HCT116 (cell line): ENCODE data around the gene CADPS2. TPM values are rescaled to one million over a fixed set of nuclear protein-coding genes. Genes with fewer than 3 reads are reported as not detected.

Experiments
- ATAC-seq: fragments of 200-7000 bp; cut with Tn5 transposase; 2 replicates; pipeline ENCODE4 v1.9.1; 2020; ENCODE audit warnings: mild to moderate bottlenecking, moderate library complexity
- BruUV-seq: library from RNA; stranded (reverse); fragments of 400-500 nt; replicated peaks from 2 replicates; lab custom pipeline; 2021; lab: Mats Ljungman, UMichigan
- CTCF ChIA-PET: fragments of 300-600 bp; sonication (Branson Sonifier 250); formaldehyde crosslinking; loops from one replicate; lab custom pipeline; 2021; ENCODE audit warnings: antibody characterized with exemption; lab: Charles Lee
- POLR2A ChIA-PET: fragments of 300-600, 350-600 bp; sonication (Branson Sonifier 250); formaldehyde crosslinking; loops from one replicate; lab custom pipeline; 2021; ENCODE audit warnings: antibody characterized with exemption; lab: Charles Lee
- RAD21 ChIA-PET, 2 experiments: fragments of 300-600 bp; sonication (Branson Sonifier 250); formaldehyde crosslinking; loops; one replicate each; lab custom pipeline; 2023; ENCODE audit warnings: low total read pairs in 2 of 2; ENCODE audit not compliant: uncharacterized antibody in 2 of 2, unreplicated experiment in 2 of 2, low non-redundant PET in 1 of 2; lab: Charles Lee
- DNase-seq: peaks from one replicate; pipeline ENCODE4 v3.0.0-alpha.2; 2010; ENCODE audit warnings: low read depth, low spot score
- H2AFZ ChIP-seq: fragments of 200-600 bp; shearing (Covaris generic), sonication (generic); 2 replicates; pipeline ENCODE4 v1.6.1; 2017; ENCODE audit warnings: low read depth, mixed run types, mixed read lengths, antibody characterized with exemption, low read length; ENCODE audit not compliant: poor library complexity, severe bottlenecking
- H3K27ac ChIP-seq: 2 replicates; pipeline ENCODE4 v1.5.1; 2012; ENCODE audit warnings: low read depth, low read length
- H3K27me3 ChIP-seq: fragments of 200-600 bp; sonication (generic); 2 replicates; pipeline ENCODE4 v1.6.1; 2016; ENCODE audit warnings: mixed run types, low read length, mixed read lengths; ENCODE audit not compliant: insufficient read depth
- H3K36me3 ChIP-seq, 2 experiments: fragments of 200-500 bp in 1 of 2; fragments of 200-600 bp in 1 of 2; sonication (Bioruptor generic) in 1 of 2; sonication (generic) in 1 of 2; 2 replicates each; pipeline versions ENCODE4 v1.5.1 to v1.6.1; 2014 to 2016; ENCODE audit warnings: low read length in 2 of 2, inconsistent platforms in 1 of 2, mixed read lengths in 1 of 2, mixed run types in 1 of 2; ENCODE audit not compliant: insufficient read depth in 2 of 2, control insufficient read depth in 1 of 2
- H3K4me1 ChIP-seq, 2 experiments: fragments of 200-600 bp in 1 of 2; sonication (generic) in 1 of 2; 2 replicates each; pipeline versions ENCODE4 v1.5.1 to v1.6.1; 2012 to 2017; ENCODE audit warnings: low read length in 2 of 2, inconsistent platforms in 1 of 2, mild to moderate bottlenecking in 1 of 2, mixed read lengths in 1 of 2, mixed run types in 1 of 2, moderate library complexity in 1 of 2; ENCODE audit not compliant: insufficient read depth in 2 of 2, control insufficient read depth in 1 of 2
- H3K4me2 ChIP-seq: fragments of 200-600 bp; sonication (generic); 2 replicates; pipeline ENCODE4 v1.6.1; 2017; ENCODE audit warnings: mixed run types, low read length, mixed read lengths
- H3K4me3 ChIP-seq, 2 experiments: fragments of 200-600 bp in 1 of 2; sonication (generic) in 1 of 2; replicated peaks in 1 of 2; 2 replicates each; pipeline ENCODE4 v1.5.1; 2011 to 2016; ENCODE audit warnings: low read length in 2 of 2, control low read depth in 1 of 2, low read depth in 1 of 2, mild to moderate bottlenecking in 1 of 2, mixed read lengths in 1 of 2, mixed run types in 1 of 2
- H3K79me2 ChIP-seq: fragments of 200-600 bp; sonication (generic); 2 replicates; pipeline ENCODE4 v1.6.1; 2017; ENCODE audit warnings: mild to moderate bottlenecking, mixed run types, low read length, moderate library complexity, mixed read lengths; ENCODE audit not compliant: insufficient read depth
- H3K9ac ChIP-seq: fragments of 200-600 bp; sonication (generic); 2 replicates; pipeline ENCODE4 v1.6.1; 2016; ENCODE audit warnings: low read length, mixed read lengths
- H3K9me2 ChIP-seq: fragments of 200-600 bp; sonication (generic), shearing (Covaris generic); 2 replicates; pipeline ENCODE4 v1.6.1; 2017; ENCODE audit warnings: mixed run types, mild to moderate bottlenecking, moderate library complexity; ENCODE audit not compliant: insufficient read depth
- H3K9me3 ChIP-seq, 2 experiments: fragments of 200-500 bp in 1 of 2; fragments of 200-600 bp in 1 of 2; sonication (Bioruptor generic) in 1 of 2; sonication (generic) in 1 of 2; 2 replicates each; pipeline ENCODE4 v1.6.1; 2014 to 2017; ENCODE audit warnings: low read length in 2 of 2, mixed read lengths in 2 of 2, inconsistent platforms in 1 of 2, low read depth in 1 of 2, mild to moderate bottlenecking in 1 of 2, mixed run types in 1 of 2, moderate library complexity in 1 of 2; ENCODE audit not compliant: control insufficient read depth in 1 of 2, insufficient read depth in 1 of 2
- H4K20me1 ChIP-seq: fragments of 200-600 bp; sonication (generic), shearing (Covaris generic); 2 replicates; pipeline ENCODE4 v1.6.1; 2017; ENCODE audit warnings: mixed run types, mild to moderate bottlenecking, moderate library complexity; ENCODE audit not compliant: insufficient read depth
- CBX3 ChIP-seq: IDR thresholded peaks from 2 replicates; pipeline ENCODE4 v1.6.1; 2012; ENCODE audit warnings: low read depth
- CEBPB ChIP-seq: IDR thresholded peaks from 2 replicates; pipeline ENCODE4 v1.6.1; 2012; ENCODE audit warnings: low read depth
- ELF1 ChIP-seq: IDR thresholded peaks from 2 replicates; pipeline ENCODE4 v1.6.1; 2012; ENCODE audit warnings: low read depth, borderline replicate concordance
- EZH2 ChIP-seq: fragments of 200-600 bp; sonication (generic); IDR thresholded peaks from 2 replicates; pipeline ENCODE4 v1.6.1; 2017; ENCODE audit warnings: antibody characterized with exemption, mixed run types
- EZH2phosphoT487 ChIP-seq: fragments of 200-600 bp; IDR thresholded peaks from 2 replicates; pipeline ENCODE4 v1.6.1; 2018; ENCODE audit warnings: antibody characterized with exemption, borderline replicate concordance
- FOSL1 ChIP-seq: IDR thresholded peaks from 2 replicates; pipeline ENCODE4 v1.6.1; 2012; ENCODE audit warnings: low read depth
- JUND ChIP-seq: IDR thresholded peaks from 2 replicates; pipeline ENCODE4 v1.6.1; 2012
- POLR2A ChIP-seq: IDR thresholded peaks from 2 replicates; pipeline ENCODE4 v1.7.0; 2011; ENCODE audit warnings: borderline replicate concordance; ENCODE audit not compliant: insufficient read depth, insufficient read length; ENCODE audit errors: extremely low read depth
- POLR2AphosphoS5 ChIP-seq: IDR thresholded peaks from 2 replicates; pipeline ENCODE4 v1.6.1; 2011; ENCODE audit warnings: mild to moderate bottlenecking, low read depth, low read length, moderate library complexity
- SIN3A ChIP-seq: IDR thresholded peaks from 2 replicates; pipeline ENCODE4 v1.6.1; 2012; ENCODE audit warnings: low read depth
- TCF7L2 ChIP-seq: IDR thresholded peaks from 2 replicates; pipeline ENCODE4 v1.7.0; 2011; ENCODE audit warnings: borderline replicate concordance, inconsistent platforms; ENCODE audit not compliant: insufficient read depth, insufficient read length; ENCODE audit errors: extremely low read depth
- ZFX ChIP-seq: fragments of 450-650 bp; IDR thresholded peaks from 2 replicates; pipeline ENCODE4 v1.6.1; 2017
- ZNF274 ChIP-seq: fragments of 200-500 bp; sonication (Bioruptor generic); IDR thresholded peaks from 2 replicates; pipeline ENCODE4 v1.6.1; 2014; ENCODE audit warnings: mild to moderate bottlenecking, low read depth, low read length, inconsistent platforms
- intact Hi-C: fragments of 100-400 bp; cut with micrococcal nuclease; formaldehyde crosslinking; loops from 2 replicates; pipeline ENCODE4 v1.10.0; 2022
- total RNA-seq: library from RNA; stranded (reverse); gene quantifications from one replicate; pipeline ENCODE4 v1.2.1, GENCODE V29; 2021; ENCODE audit not compliant: unreplicated experiment
- TF ChIP-seq, protein P1 (sequence below): IDR thresholded peaks from 2 replicates; pipeline ENCODE4 v1.6.1; 2012
- TF ChIP-seq, protein P2 (sequence below): IDR thresholded peaks from 2 replicates; pipeline ENCODE4 v1.6.1; 2012
- TF ChIP-seq, protein P3 (sequence below), 3 experiments: fragments of 200-600 bp in 1 of 3; sonication (generic) in 1 of 3; IDR thresholded peaks in 2 of 3; conservative IDR thresholded peaks in 1 of 3; 2 replicates each; pipeline ENCODE4 v1.5.1; 2012 to 2017; ENCODE audit warnings: low read depth in 2 of 3, low read length in 2 of 3, antibody characterized with exemption in 1 of 3, borderline replicate concordance in 1 of 3, control low read depth in 1 of 3, mild to moderate bottlenecking in 1 of 3, mixed read lengths in 1 of 3, mixed run types in 1 of 3, moderate library complexity in 1 of 3; ENCODE audit not compliant: insufficient read depth in 1 of 3
- TF ChIP-seq, protein P4 (sequence below): IDR thresholded peaks from 2 replicates; pipeline ENCODE4 v1.6.1; 2012; ENCODE audit warnings: low read depth

CADPS2 gene
- total RNA-seq, 1 experiment from 2014 or later = 7.5 TPM

DNA sequence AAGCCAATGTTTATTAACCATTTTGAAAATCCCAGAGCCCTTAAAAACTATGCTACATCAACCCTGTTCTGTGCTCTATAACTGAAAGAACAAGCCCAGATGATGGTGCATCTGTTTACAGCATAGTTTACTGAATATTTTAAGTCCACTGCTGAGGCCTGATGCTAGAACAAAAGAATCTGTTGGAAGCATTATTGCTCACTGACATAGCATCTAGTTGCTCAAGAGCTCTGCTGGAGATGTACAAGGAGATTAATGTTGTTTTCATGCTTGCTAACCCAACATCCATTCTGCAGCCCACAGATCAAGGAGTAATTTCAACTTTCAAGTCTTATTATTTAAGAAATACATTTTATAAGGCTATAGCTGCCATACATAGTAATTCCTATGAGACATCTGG is 400.4 kb downstream of the CADPS2 start:
- H3K27ac ChIP-seq = no peak overlapping the region
- no peaks in the 10 kb centered on the region for H3K9me2 ChIP-seq
- no peaks in the 10 kb centered on the region for H3K27me3 ChIP-seq
- TF ChIP-seq TCF7L2 = no peak
- TF ChIP-seq, protein P1, sequence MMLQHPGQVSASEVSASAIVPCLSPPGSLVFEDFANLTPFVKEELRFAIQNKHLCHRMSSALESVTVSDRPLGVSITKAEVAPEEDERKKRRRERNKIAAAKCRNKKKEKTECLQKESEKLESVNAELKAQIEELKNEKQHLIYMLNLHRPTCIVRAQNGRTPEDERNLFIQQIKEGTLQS = no peak
- no peak for TF ChIP-seq ELF1
- TF ChIP-seq, protein P2, sequence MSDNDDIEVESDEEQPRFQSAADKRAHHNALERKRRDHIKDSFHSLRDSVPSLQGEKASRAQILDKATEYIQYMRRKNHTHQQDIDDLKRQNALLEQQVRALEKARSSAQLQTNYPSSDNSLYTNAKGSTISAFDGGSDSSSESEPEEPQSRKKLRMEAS = no peak
- TF ChIP-seq CBX3 = no peak
- no peak for TF ChIP-seq JUND
- no peak overlapping the region for H2AFZ ChIP-seq
- H3K9ac ChIP-seq = no peak overlapping the region
- no peak overlapping the region for H3K4me2 ChIP-seq
- ChIA-PET POLR2A (no interaction called here), RAD21 (no interaction called here), CTCF (no interaction called here)
- H3K9me3 ChIP-seq = no peaks in the 10 kb centered on the region
- DNase-seq (no peak), ATAC-seq (no peak)
- no peaks in the 10 kb centered on the region for H3K79me2 ChIP-seq
- intact Hi-C loops = no loop called here
- BruUV-seq = no TSS peak
- no peaks in the 10 kb centered on the region for H3K36me3 ChIP-seq
- H3K4me3 ChIP-seq = no peak overlapping the region
- no peaks in the 10 kb centered on the region for H3K4me1 ChIP-seq
- H4K20me1 ChIP-seq = no peaks in the 10 kb centered on the region

DNA sequence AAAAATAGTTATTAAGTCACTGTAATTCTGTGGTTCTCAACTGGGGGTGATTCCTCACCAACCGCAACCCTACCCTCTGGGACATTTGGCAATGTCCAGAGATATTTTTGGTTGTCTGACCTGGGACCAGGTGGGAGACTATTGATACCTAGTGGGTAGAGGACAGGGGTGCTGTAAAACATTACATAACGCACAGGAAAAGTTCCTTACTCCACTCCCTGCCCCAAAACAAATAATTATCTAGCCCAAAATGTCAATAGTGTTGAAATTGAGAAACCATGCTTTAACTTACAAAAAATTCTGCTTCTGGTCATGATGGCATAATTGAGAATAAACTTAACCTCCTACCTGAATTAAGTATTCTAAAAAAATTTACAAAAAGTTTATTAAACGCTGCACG is 404.0 kb downstream of the CADPS2 start:
- ATAC-seq (no peak), DNase-seq (no peak)
- Histone ChIP-seq H3K4me2 (no peak overlapping the region), H3K4me1 (no peaks in the 10 kb centered on the region), H3K27ac (no peak overlapping the region), H4K20me1 (no peaks in the 10 kb centered on the region), H2AFZ (no peak overlapping the region), H3K27me3 (no peaks in the 10 kb centered on the region), H3K36me3 (no peaks in the 10 kb centered on the region), H3K9me3 (no peaks in the 10 kb centered on the region), H3K79me2 (no peaks in the 10 kb centered on the region), H3K9me2 (no peaks in the 10 kb centered on the region), H3K4me3 (no peak overlapping the region), H3K9ac (no peak overlapping the region)
- POLR2A ChIA-PET = no interaction called here
- BruUV-seq = no TSS peak
- CTCF ChIA-PET = no interaction called here
- RAD21 ChIA-PET = no interaction called here
- TF ChIP-seq SIN3A (no peak), ZNF274 (no peak), CEBPB (no peak), JUND (no peak), EZH2 (no peak), CBX3 (no peak), FOSL1 (no peak), POLR2AphosphoS5 (no peak), EZH2phosphoT487 (no peak), ZFX (no peak), POLR2A (no peak)
- TF ChIP-seq, protein P2 = no peak
- TF ChIP-seq, protein P3, sequence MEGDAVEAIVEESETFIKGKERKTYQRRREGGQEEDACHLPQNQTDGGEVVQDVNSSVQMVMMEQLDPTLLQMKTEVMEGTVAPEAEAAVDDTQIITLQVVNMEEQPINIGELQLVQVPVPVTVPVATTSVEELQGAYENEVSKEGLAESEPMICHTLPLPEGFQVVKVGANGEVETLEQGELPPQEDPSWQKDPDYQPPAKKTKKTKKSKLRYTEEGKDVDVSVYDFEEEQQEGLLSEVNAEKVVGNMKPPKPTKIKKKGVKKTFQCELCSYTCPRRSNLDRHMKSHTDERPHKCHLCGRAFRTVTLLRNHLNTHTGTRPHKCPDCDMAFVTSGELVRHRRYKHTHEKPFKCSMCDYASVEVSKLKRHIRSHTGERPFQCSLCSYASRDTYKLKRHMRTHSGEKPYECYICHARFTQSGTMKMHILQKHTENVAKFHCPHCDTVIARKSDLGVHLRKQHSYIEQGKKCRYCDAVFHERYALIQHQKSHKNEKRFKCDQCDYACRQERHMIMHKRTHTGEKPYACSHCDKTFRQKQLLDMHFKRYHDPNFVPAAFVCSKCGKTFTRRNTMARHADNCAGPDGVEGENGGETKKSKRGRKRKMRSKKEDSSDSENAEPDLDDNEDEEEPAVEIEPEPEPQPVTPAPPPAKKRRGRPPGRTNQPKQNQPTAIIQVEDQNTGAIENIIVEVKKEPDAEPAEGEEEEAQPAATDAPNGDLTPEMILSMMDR (IDR thresholded peaks at IDR 0.05 in 2 of 3, conservative IDR thresholded peaks at IDR 0.05 in 1 of 3; ENCODE audit: borderline replicate concordance in 1 of 3, insufficient read depth in 1 of 3, low read depth in 2 of 3, low read length in 2 of 3) = no peak
- TF ChIP-seq, protein P4, sequence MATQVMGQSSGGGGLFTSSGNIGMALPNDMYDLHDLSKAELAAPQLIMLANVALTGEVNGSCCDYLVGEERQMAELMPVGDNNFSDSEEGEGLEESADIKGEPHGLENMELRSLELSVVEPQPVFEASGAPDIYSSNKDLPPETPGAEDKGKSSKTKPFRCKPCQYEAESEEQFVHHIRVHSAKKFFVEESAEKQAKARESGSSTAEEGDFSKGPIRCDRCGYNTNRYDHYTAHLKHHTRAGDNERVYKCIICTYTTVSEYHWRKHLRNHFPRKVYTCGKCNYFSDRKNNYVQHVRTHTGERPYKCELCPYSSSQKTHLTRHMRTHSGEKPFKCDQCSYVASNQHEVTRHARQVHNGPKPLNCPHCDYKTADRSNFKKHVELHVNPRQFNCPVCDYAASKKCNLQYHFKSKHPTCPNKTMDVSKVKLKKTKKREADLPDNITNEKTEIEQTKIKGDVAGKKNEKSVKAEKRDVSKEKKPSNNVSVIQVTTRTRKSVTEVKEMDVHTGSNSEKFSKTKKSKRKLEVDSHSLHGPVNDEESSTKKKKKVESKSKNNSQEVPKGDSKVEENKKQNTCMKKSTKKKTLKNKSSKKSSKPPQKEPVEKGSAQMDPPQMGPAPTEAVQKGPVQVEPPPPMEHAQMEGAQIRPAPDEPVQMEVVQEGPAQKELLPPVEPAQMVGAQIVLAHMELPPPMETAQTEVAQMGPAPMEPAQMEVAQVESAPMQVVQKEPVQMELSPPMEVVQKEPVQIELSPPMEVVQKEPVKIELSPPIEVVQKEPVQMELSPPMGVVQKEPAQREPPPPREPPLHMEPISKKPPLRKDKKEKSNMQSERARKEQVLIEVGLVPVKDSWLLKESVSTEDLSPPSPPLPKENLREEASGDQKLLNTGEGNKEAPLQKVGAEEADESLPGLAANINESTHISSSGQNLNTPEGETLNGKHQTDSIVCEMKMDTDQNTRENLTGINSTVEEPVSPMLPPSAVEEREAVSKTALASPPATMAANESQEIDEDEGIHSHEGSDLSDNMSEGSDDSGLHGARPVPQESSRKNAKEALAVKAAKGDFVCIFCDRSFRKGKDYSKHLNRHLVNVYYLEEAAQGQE = no peak
- intact Hi-C loops = no loop called here
